Stimulated activated CD4-positive, alpha-beta T cell treated with anti-CD3 and anti-CD28 coated beads, Interleukin-15, amount 100 ng/mL, for 1 hour (primary cell): ENCODE measurements around the gene CCDC69.
"Not testable (repeated sequence)": the region's sequence is repeated elsewhere in the genome, so short reads cannot be mapped to it uniquely, and the experiment has no call there.

Experiments
- DNase-seq, 2 donors: peaks; one replicate each; pipeline ENCODE4 v3.0.0-alpha.2; 2020; ENCODE audit warnings: low read depth in 1 of 2, low spot score in 1 of 2

CCDC69 gene

GRCh38 chr5:151222790-151223446 is 974 bp downstream of the CCDC69 start:
- no peak for DNase-seq

DNA sequence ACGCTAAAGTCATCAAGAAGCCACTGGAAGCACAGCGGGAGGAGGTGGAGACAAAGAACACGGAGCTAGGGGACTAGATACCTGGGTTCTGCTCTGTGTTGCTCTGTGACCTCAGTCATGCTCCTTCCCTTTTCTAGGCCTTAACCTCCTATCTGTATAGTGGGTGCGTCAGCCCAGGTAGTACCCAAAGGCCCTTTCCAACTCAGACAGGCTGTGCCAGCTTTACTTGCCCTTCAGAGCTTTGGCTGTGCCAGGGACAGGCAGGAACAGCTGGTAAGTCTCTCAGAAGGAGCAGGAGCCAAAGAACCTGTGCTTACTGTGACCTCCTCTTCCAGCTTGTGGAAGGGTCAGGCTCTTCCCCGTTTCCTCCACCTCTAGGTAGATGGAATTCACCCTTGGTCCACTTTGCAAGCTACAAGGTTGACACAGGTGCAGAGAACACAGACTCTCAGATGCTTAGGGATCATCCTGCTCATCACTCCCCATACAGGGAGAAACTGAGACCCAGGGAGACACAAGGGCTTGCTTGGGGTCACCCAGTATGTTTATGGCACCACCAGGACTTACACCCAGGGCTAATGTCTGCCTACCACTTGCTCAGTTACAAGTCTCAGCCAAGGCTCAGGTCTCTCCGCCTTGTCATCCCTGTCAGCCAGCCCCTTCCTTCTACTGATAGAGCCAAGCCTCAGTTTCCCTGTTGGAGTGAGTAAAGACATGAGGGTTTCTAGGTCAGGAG is 1.7 kb downstream of the CCDC69 start:
- no peak for DNase-seq

DNA sequence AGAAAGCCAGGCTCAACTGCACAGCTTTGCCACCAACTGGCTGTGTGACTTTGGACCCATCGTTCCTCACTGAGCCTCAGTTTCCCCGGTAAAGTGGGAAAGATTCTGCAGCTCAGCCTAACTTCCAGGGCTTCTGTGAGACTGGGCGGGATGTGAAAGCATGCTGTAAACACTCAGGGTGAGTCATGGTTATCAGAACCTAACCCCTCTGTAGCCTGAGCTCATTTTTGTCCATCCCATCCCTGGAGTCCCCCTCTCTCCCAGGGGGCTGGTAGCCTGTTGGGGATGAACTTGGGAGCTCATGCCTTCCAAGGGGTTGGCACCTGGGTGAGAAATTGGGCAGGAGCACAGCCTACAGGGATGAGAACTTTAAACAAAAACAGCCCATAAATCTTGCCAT is 2.3 kb downstream of the CCDC69 start:
- DNase-seq: no peak

DNA sequence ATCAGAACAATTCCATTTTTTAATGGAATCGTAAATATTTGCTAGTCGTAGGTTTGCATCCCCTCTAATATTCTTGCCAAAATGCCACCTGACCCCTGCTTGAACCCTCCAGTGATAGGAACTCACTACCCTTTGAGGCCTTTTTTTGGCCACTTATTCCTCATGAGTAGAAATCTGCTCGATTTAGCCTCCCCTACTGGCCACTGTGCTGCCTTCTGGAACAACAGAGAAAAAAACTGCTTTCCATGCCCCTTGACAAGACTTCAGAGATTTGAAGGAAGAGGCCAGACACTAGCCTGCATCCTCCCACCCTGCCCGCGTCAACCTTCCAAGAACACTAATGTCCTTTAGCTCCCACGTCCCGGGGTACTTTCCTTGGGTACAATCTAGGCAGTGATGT is 4.1 kb downstream of the CCDC69 start:
- DNase-seq: no peak

DNA sequence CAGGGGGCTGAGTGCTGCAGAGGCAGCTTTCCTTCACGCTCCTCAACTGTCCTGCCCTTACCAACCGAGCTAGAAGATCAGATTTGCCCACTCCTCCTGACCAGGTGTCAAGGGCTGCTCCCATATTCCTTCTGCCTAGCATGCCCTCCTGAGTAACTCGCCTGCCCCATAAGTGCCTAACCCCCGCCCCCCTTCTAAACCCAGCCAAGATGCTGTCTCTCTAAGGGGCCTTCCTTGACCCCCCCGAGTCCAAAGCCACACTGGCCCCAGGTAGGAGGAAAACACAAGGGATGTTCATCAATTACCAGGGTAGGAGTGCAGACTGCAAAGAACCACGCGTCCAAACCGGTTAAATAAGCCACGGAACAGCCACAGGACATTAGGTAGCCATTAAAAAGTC is 4.8 kb downstream of the CCDC69 start:
- no peak for DNase-seq

GRCh38 chr5:151218177-151218576 is 5.7 kb downstream of the CCDC69 start:
- no peak for DNase-seq

- DNase-seq: no peak
These were observed 7.1 kb downstream of the CCDC69 start for GRCh38 chr5:151216781-151217180.

- DNase-seq: no peak
These were observed 8.4 kb downstream of the CCDC69 start for GRCh38 chr5:151215546-151215880.

DNA sequence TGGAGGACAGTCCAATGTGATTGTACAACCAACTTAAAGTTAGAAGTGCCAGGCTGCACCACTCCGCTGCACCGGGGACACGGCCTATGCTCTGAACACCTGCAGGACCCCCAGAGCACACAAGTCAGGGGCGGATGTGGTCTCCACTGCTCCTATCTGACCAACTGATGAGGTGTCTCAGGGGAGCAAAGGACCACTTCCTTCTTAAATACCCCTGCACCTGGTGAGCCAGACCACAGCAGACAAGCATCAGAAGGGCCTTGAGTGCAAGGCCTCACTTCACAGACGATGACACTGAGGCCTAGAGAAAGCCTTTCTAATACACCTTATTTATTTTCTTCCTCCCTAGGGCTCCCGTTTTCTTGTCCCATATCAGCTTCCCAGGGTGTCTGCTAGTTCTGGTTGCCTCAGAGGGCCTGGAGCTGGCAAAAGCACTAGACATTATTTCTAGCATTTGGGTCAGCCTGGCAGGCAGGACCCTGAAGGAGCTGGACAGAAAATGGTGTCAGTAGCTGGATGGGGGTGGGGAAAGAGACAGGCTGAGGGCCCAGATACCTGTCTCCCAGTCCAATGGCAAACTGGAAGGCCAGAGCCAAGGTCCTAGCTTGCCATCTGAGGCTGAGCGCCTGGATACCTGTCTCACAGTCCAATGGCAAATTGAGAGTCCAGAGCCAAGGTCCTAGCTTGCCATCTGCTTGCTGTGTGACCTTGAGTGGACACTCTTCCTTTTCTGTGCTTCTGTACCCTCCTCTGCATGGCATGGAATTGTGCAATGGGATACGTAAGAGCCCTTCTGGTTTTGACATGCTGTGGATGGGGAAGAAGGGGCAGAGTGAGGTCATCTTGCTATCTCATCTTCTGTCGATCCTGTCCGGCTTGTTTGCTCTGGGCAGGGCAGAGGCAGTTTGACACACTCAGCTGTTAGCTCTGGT is 9.0 kb downstream of the CCDC69 start:
- no peak for DNase-seq

- DNase-seq: peak; percentile 58 to 79
These were observed 9.9 kb downstream of the CCDC69 start for GRCh38 chr5:151213803-151214613.

DNA sequence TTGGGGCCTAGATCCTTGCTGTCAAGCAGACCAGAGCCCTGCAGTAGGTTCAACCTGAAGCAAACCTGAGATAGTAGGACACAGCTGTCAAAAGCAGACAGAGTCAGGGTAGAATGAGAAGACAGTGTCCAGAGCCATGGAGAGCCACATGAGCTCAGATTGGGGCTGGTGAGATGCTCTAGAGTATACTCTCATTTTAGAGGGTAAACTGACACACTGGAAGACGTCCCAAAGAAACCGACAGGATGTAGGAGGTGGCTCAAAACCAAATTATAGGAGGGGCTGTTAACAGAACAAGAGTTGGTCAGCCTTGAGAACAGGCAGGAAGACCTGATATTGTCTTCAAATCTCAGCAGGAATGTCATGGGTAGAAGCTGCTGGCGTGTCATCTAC is 11.5 kb downstream of the CCDC69 start:
- DNase-seq: no peak

DNA sequence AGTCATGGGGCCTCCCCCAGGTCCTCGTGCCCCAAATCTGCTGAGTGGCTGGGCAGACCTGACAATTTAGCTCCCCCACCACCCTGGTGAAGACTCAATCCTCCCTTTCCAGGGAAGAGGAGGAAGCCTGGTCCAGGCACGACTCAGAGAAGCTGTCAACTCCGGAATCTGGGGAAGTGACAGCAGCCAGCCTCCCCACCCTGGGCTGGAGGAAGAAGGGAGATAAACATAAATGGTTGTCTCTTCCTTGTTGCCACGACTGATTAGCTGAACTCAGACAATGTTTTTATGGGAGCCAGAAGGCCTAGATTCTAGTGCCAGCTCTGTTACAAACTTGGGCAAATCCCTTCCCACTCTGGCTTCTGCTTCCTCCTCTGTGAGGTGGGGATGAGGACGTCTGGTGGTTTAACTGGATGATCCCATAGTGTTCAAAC is 15.4 kb downstream of the CCDC69 start:
- no peak for DNase-seq

- no peak for DNase-seq
These were observed 18.5 kb downstream of the CCDC69 start for GRCh38 chr5:151205411-151205810.

DNA sequence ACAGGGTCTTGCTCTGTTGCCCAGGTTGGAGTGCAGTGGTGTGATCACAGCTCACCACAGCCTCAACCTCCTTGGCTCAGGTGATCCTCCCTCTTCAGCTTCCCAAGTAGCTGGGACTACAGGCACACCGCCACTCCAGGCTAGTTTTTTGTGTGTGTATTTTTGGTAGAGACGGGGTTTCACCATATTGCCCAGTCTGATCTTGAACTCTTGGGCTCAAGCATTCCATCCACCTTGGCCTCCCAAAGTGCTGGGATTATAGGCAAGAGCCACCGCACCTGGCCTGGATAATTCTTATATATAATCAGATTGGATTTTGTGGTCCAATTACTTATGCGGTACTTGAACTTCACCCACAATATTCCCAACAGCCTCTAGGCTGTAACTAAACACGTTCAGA is 19.8 kb downstream of the CCDC69 start:
- no peak for DNase-seq

- DNase-seq: no peak
These were observed 21.3 kb downstream of the CCDC69 start for GRCh38 chr5:151202381-151203139.

GRCh38 chr5:151200913-151201595 is 22.8 kb downstream of the CCDC69 start:
- no peak for DNase-seq

- no peak for DNase-seq
These were observed 24.2 kb downstream of the CCDC69 start for GRCh38 chr5:151199581-151200185.

DNA sequence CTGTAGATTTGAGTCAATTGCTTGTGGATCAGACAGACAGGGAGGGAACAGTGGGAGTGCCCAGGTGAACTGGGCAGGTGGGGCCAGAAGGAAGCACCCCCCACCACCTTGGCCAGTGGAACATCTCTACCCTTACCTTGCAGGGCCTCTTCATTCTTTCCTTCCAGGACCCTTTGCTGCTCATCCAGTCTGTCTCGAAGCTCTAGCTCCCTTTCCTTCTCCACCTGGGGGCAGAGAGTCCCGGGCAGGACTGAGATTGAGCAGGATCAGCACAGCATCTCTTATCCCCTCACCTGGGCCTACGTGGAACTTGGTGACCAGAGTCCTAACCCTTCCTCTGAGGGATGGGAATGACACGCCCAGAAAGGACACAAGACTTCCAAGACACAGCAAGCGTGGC is 25.0 kb downstream of the CCDC69 start:
- DNase-seq: no peak

DNA sequence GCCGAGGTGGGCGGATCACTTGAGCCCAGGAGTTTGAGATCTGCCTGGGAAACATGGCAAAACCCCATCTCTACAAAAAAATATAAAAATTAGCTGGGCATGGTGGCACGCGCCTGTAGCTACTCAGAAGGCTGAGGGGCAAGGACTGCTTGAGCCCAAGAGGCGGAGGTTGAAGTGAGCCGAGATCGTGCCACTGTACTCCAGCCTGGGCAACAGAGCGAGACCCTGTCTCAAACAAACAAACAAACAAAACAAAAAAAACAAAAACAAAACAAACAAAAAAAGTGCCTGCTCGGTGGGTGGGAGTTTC is 26.6 kb downstream of the CCDC69 start:
- not testable (repeated sequence) for DNase-seq
